OCI-LY1 (cell line): ENCODE measurements around the gene TMEM161A.
"Not testable (repeated sequence)": the region's sequence is repeated elsewhere in the genome, so short reads cannot be mapped to it uniquely, and the experiment has no call there.

Experiments used
- H2AFZ ChIP-seq: fragments of 200-600 bp; sonication (generic), shearing (Covaris generic); 2 replicates; pipeline ENCODE4 v1.6.0; 2014; ENCODE audit warnings: antibody characterized with exemption, mild to moderate bottlenecking, low read length
- H3F3A ChIP-seq: fragments of 200-600 bp; sonication (generic), shearing (Covaris generic); 2 replicates; pipeline ENCODE4 v1.6.0; 2014; ENCODE audit warnings: mild to moderate bottlenecking, antibody characterized with exemption, low read length, moderate library complexity; ENCODE audit not compliant: insufficient read depth
- H3K27ac ChIP-seq: fragments of 200-600 bp; sonication (generic); 2 replicates; pipeline ENCODE4 v1.5.1; 2014; ENCODE audit warnings: low read length, mixed run types, mild to moderate bottlenecking, low read depth; ENCODE audit not compliant: poor library complexity, severe bottlenecking
- H3K27me3 ChIP-seq: fragments of 200-600 bp; sonication (generic); 2 replicates; pipeline ENCODE4 v1.6.0; 2014; ENCODE audit warnings: antibody characterized with exemption, mild to moderate bottlenecking, low read length, moderate library complexity; ENCODE audit not compliant: insufficient read depth
- H3K36me3 ChIP-seq: fragments of 200-600 bp; sonication (generic); 2 replicates; pipeline ENCODE4 v1.6.1; 2014; ENCODE audit warnings: mild to moderate bottlenecking, antibody characterized with exemption, low read length, moderate library complexity, mixed read lengths; ENCODE audit not compliant: insufficient read depth
- H3K4me1 ChIP-seq: fragments of 200-600 bp; sonication (generic); 2 replicates; pipeline ENCODE4 v1.5.1; 2014; ENCODE audit warnings: mild to moderate bottlenecking, low read length, moderate library complexity; ENCODE audit not compliant: insufficient read depth, severe bottlenecking
- H3K4me2 ChIP-seq: fragments of 200-600 bp; sonication (generic), shearing (Covaris generic); 2 replicates; pipeline ENCODE4 v1.6.1; 2014; ENCODE audit warnings: low read length
- H3K4me3 ChIP-seq: fragments of 200-600 bp; sonication (generic); 2 replicates; pipeline ENCODE4 v1.5.1; 2014; ENCODE audit warnings: low read length, low read depth, mild to moderate bottlenecking, mixed read lengths; ENCODE audit not compliant: poor library complexity, severe bottlenecking
- H3K79me2 ChIP-seq: fragments of 200-600 bp; shearing (Covaris generic); 2 replicates; pipeline ENCODE4 v1.6.1; 2016; ENCODE audit warnings: mixed run types, low read length, mixed read lengths; ENCODE audit not compliant: insufficient read depth
- H3K9ac ChIP-seq: fragments of 200-600 bp; sonication (generic), shearing (Covaris generic); 2 replicates; pipeline ENCODE4 v1.6.1; 2014; ENCODE audit warnings: mild to moderate bottlenecking, low read length, mixed read lengths
- H3K9me2 ChIP-seq: fragments of 200-600 bp; sonication (generic), shearing (Covaris generic); 2 replicates; pipeline ENCODE4 v1.6.1; 2014; ENCODE audit warnings: low read depth, mild to moderate bottlenecking, low read length, mixed read lengths
- H3K9me3 ChIP-seq: fragments of 200-600 bp; shearing (Covaris generic); 2 replicates; pipeline ENCODE4 v1.6.1; 2014; ENCODE audit warnings: low read length, mixed read lengths
- H4K20me1 ChIP-seq: fragments of 200-600 bp; sonication (generic), shearing (Covaris generic); 2 replicates; pipeline ENCODE4 v1.6.0; 2016; ENCODE audit warnings: mild to moderate bottlenecking, low read length; ENCODE audit not compliant: insufficient read depth
- CTCF ChIP-seq: fragments of 200-600 bp; sonication (generic), shearing (Covaris generic); IDR thresholded peaks from 2 replicates; pipeline ENCODE4 v1.5.1; 2017; ENCODE audit warnings: mild to moderate bottlenecking, antibody characterized with exemption, low read length, moderate library complexity, mixed read lengths
- EZH2 ChIP-seq: fragments of 200-600 bp; sonication (generic), shearing (Covaris generic); IDR thresholded peaks from 2 replicates; pipeline ENCODE4 v1.8.0; 2017; ENCODE audit warnings: borderline replicate concordance, mixed run types, mild to moderate bottlenecking, antibody characterized with exemption, low read length, moderate library complexity, mixed read lengths

The TMEM161A gene

GRCh38 chr19:19181488-19181998 lies 43.3 kb upstream of the TMEM161A start:
- H4K20me1 ChIP-seq, result no peaks in the 10 kb centered on the region
- H3K27ac ChIP-seq, result no peak overlapping the region
- H3K79me2 ChIP-seq, result no peaks in the 10 kb centered on the region
- H3K36me3 ChIP-seq, result peaks cover 37% of the 10 kb centered on the region
- H3K4me1 ChIP-seq, result peaks cover 8% of the 10 kb centered on the region
- H3K9me2 ChIP-seq, result no peaks in the 10 kb centered on the region
- no peaks in the 10 kb centered on the region for H3K9me3 ChIP-seq
- no peak overlapping the region for H3K4me2 ChIP-seq
- no peak overlapping the region for H3K4me3 ChIP-seq
- H2AFZ ChIP-seq, result no peak overlapping the region
- H3F3A ChIP-seq, result no peaks in the 10 kb centered on the region
- no peaks in the 10 kb centered on the region for H3K27me3 ChIP-seq
- H3K9ac ChIP-seq, result no peak overlapping the region
- TF ChIP-seq CTCF (no peak), EZH2 (no peak)

GRCh38 chr19:19179548-19180441 lies 41.5 kb upstream of the TMEM161A start:
- no peaks in the 10 kb centered on the region for H3K79me2 ChIP-seq
- H3K4me2 ChIP-seq, result no peak overlapping the region
- no peak overlapping the region for H3K9ac ChIP-seq
- no peaks in the 10 kb centered on the region for H4K20me1 ChIP-seq
- H3K9me2 ChIP-seq, result no peaks in the 10 kb centered on the region
- H3K9me3 ChIP-seq, result no peaks in the 10 kb centered on the region
- peaks cover 30% of the 10 kb centered on the region for H3K36me3 ChIP-seq
- H3K27me3 ChIP-seq, result no peaks in the 10 kb centered on the region
- H3K4me3 ChIP-seq, result no peak overlapping the region
- peaks cover 6% of the 10 kb centered on the region for H3K4me1 ChIP-seq
- no peak overlapping the region for H3K27ac ChIP-seq
- TF ChIP-seq CTCF (no peak), EZH2 (no peak)
- no peak overlapping the region for H2AFZ ChIP-seq
- H3F3A ChIP-seq, result no peaks in the 10 kb centered on the region

DNA sequence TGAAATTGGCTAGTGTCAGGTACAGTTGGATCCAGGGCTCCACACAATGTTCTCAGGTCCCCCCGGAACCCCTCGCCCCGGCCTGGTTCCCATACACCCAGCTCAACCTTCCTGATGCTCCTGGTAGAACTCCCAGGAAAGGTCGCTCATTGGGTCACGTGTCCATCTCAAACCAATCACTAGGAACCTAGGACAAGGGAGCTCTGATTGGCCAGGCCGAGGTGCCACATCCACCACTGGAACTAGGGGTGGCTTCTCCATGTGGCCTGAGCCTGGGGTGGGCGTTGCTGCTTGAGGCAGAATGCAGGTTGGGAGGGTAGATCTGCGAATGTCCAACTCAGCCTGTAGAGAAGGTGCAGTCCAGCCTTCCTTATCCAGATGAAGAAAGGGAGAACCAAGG lies 38.7 kb upstream of the TMEM161A start:
- H3K9me2 ChIP-seq, result no peaks in the 10 kb centered on the region
- TF ChIP-seq EZH2, result no peak
- no peak for TF ChIP-seq CTCF
- H3K9me3 ChIP-seq, result no peaks in the 10 kb centered on the region

DNA sequence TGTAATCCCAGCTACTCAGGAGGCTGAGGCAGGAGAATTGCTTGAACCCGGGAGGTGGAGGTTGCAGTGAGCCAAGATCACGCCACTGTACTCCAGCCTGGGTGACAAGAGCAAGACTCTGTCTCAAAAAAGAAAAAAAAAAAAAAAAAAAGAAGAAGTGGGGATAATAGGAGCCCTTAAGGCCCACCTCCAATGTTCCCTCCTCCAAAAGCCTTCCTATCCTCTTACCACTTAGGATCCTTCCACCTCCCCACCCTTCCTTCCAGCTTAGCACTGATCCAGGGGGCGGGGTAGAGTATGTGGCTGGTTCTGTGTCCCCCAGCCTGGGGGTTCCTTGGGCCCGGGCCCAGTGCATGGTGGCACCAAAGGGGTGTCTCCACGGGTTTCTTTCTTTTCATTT lies 35.0 kb upstream of the TMEM161A start:
- not testable (repeated sequence) for H3K36me3 ChIP-seq, H3K9ac ChIP-seq, H3K9me3 ChIP-seq, H3K27me3 ChIP-seq, H3K79me2 ChIP-seq, H3K9me2 ChIP-seq, H2AFZ ChIP-seq, H4K20me1 ChIP-seq, H3K4me3 ChIP-seq, H3F3A ChIP-seq, H3K4me2 ChIP-seq
- Histone ChIP-seq H3K4me1 (peaks cover 42% of the 10 kb centered on the region), H3K27ac (peak overlapping the region; percentile 15)

More for the DNA sequence above, 38.7 kb upstream of the TMEM161A start:
- Histone ChIP-seq H3F3A (no peaks in the 10 kb centered on the region), H3K27me3 (no peaks in the 10 kb centered on the region), H3K9ac (no peak overlapping the region), H3K4me3 (no peak overlapping the region), H4K20me1 (no peaks in the 10 kb centered on the region), H3K36me3 (peaks cover 20% of the 10 kb centered on the region), H2AFZ (no peak overlapping the region), H3K79me2 (no peaks in the 10 kb centered on the region), H3K4me1 (peaks cover 14% of the 10 kb centered on the region), H3K4me2 (no peak overlapping the region), H3K27ac (no peak overlapping the region)
